ENCODE measurements around the gene PKHD1. TPM values are rescaled to one million over a fixed set of nuclear protein-coding genes. Genes with fewer than 3 reads are reported as not detected.

PKHD1 gene, protein sequence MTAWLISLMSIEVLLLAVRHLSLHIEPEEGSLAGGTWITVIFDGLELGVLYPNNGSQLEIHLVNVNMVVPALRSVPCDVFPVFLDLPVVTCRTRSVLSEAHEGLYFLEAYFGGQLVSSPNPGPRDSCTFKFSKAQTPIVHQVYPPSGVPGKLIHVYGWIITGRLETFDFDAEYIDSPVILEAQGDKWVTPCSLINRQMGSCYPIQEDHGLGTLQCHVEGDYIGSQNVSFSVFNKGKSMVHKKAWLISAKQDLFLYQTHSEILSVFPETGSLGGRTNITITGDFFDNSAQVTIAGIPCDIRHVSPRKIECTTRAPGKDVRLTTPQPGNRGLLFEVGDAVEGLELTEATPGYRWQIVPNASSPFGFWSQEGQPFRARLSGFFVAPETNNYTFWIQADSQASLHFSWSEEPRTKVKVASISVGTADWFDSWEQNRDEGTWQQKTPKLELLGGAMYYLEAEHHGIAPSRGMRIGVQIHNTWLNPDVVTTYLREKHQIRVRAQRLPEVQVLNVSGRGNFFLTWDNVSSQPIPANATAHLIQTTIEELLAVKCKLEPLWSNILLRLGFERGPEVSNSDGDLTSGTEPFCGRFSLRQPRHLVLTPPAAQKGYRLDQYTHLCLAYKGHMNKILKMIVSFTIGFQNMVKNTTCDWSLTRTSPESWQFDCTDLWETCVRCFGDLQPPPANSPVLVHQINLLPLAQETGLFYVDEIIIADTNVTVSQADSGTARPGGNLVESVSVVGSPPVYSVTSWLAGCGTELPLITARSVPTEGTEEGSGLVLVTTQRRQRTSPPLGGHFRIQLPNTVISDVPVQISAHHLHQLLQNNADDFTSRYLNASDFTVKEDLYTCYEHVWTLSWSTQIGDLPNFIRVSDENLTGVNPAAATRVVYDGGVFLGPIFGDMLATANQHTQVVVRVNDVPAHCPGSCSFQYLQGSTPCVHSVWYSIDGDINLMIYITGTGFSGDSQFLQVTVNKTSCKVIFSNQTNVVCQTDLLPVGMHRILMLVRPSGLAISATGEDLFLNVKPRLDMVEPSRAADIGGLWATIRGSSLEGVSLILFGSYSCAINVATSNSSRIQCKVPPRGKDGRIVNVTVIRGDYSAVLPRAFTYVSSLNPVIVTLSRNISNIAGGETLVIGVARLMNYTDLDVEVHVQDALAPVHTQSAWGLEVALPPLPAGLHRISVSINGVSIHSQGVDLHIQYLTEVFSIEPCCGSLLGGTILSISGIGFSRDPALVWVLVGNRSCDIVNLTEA (N-terminal part only)
- total RNA-seq, result not detected
- long read RNA-seq, result 0 reads

DNA sequence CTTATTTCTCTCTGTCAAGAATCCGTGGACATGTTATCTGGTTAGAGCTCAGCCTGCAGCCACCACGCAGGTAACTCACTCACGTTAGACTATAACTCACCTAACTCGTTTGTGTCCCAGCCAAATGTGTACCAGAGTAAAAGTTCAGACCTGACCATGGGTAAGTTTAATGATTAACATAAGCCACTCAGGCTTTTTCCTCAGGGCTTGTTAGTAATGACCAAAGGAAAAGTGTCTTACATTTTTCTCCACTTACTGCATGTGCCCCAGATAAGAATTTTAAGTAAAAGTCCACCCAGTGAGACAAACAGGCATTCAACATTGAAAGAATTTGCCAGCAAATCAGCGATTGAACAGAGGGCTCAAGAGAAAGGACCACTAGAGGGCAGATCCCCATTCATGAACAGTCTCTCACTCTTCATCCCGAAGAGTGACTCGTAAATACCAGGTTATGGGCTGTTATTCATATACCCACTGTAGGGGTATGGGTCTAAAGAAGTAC lies at the start of gene PKHD1:
TSS of gene PKHD1 (minus strand) at position 116 of the 502 bp plus-strand sequence. CDS start 2,680 bp downstream, outside the sequence.
- ATAC-seq, result no peak
- intact Hi-C loops (cut with micrococcal nuclease), result no loop called here
- no peak for DNase-seq

DNA sequence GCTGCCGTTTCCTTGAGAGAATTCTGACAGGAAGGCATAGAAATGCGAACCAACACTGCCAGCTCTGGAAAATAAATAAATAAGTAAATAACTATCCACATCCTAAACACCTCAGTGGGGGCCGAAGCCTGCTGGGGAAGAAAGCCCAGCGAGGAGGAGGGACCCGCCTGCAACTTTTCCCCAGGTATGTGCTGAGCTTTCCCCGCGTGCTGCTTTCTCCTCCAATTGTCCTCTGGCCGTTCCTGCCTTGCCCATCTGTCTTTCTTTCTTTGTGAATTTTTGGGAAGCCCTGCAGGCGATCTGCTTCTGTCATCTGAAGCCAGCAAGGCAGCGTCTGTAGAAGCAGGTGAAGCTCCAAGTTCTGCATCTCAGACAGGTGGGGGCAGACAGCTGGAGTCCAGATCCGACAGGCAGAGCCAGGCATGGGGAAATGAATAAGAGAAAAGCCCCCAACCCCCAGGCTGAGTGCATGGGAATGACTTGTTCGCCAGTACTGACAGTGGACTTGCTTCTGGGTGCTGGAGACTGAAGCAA lies 49.6 kb upstream of the PKHD1 start:
- intact Hi-C loops (cut with micrococcal nuclease), result no loop called here
- no peak for ATAC-seq
- no peak for DNase-seq

DNA sequence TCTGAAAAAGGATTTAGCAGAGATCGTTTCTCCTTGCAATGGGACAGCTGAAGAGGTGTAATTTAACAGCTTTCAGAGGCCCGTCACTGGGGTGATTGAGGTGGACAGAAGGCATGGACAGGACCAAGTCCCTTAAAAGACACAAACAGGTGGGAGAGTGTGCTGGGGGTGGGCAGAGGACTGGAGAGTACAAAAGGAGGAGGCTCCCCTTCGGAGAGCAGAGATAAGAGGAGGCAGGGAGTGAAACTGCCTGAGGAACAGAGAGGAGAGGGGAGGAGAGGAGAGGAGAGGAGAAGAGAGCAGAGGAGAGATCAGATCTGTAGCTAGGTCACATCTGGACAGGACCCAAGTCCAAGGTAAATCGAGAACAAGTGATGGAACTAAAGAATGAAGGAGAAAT lies 48.6 kb upstream of the PKHD1 start:
- intact Hi-C loops (cut with micrococcal nuclease), result no loop called here

DNA sequence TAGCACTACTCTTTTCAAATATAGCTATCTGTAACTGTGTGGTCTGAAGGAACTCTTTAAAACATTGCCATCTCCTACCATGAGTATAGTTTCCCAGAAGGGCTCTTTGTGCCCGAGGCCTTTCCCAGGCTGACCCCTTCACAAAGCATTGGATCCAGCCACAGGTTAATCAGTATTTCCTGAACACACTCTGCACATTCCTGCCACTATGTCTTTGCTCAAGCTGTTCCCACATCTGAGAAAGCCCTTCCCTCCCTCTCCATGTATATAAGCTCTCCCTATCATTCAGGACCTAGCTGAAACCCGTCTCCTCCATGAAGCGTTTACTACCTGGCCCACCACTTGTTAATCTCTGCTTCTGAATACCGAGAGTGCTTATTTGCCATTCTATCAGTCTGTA lies 47.8 kb upstream of the PKHD1 start:
- DNase-seq (no peak), ATAC-seq (no peak)
- intact Hi-C loops (cut with micrococcal nuclease), result no loop called here

More for the DNA sequence above, 48.6 kb upstream of the PKHD1 start:
- DNase-seq, result no peak
- ATAC-seq, result no peak

DNA sequence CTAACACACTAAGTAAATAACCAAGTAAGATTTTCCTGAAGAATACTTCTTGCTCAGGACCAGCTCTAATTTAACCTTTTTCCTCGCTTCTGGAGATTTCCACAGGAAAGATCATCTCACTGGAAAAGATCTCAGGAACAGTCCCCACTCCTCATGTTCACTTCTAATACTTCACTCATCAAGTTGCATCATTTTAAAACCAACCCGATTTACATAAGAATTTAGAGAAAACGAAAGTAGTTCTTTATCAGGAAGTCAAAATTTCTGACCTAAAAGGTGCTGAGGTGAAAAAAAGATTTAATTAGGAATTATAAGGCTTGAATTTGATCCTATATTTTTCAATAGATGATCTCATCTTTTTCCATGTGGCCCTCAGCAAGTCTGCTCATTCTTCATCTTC lies 46.6 kb upstream of the PKHD1 start:
- intact Hi-C loops (cut with micrococcal nuclease), result no loop called here
- DNase-seq, result no peak
- no peak for ATAC-seq

DNA sequence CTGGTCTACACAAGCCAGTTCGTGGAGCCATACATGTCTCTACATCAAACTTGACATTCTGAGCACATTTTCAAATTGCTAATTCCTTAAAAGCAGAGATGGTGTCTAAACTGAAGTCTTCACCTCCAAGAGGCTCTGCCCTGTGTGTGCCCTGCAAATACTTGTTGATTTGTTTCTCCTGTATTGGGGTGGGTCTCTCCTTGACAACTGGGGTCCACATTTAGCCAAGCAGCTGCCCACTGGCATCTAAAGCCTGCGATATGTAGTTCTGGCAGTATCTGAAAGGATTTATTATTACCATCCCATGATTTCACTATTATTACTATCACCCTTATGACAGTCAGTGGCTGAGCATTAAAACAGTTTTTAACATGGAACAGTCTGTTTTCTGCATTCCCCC lies 45.9 kb upstream of the PKHD1 start:
- ATAC-seq (no peak), DNase-seq (no peak)
- intact Hi-C loops (cut with micrococcal nuclease), result no loop called here

DNA sequence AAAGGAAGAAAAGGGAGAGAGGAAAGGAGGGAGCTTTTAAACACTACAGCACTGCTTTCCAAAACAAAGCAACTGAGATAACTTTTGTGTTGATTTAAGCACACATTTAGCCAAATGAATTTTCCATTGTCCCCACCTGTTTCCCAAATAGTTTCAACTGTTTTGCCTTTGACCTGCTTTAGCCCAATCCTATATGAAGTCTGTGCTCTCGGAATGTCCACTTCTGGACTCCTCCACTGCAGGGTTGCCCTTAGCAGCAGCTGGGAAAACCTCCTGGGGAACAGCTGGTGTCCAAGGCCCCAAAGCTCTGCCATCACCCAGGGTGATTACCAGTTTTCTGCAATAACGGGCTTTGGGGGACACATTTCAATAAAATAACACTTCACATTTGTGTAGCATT lies 44.9 kb upstream of the PKHD1 start:
- ATAC-seq (no peak), DNase-seq (no peak)
- intact Hi-C loops (cut with micrococcal nuclease), result no loop called here

DNA sequence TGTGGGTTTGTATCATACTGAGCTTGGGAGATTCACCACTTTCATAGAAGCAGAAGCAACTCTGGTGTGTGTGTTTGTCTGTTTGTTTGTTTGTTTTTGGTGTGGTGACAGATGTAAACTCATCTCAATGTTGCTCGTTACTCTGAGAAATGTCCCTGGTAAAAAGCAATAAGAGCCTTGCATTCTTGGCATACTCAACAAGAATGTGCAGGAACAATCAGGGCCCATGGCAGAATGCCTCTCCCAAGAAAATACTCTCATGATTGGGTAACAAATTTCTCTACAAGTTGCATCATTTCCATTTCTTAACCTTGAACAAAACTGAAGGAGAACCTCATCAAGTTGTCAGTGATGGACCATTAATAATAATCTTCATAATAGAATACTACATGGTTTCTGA lies 43.0 kb upstream of the PKHD1 start:
- no peak for DNase-seq
- intact Hi-C loops (cut with micrococcal nuclease), result no loop called here
- ATAC-seq, result no peak

DNA sequence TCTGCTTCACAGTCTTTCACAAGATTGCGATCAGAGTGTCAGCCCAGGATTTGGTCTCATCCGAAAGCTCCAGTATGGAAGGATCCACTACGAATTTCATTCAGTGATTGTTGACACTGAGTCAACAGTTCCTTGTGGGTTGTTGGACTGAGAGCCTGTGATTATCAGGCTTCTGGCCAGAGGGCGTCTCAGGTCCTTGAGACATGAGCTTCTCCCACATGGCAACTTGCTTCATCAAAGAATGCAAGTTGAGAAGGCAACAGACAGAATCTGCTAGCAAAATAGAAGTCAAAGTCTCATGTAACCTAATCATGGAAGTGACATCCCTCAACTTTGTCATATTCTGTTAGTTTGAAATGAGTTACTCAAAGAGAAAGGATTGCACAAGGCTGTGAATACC lies 40.5 kb upstream of the PKHD1 start:
- intact Hi-C loops (cut with micrococcal nuclease), result no loop called here
- DNase-seq, result no peak
- no peak for ATAC-seq

DNA sequence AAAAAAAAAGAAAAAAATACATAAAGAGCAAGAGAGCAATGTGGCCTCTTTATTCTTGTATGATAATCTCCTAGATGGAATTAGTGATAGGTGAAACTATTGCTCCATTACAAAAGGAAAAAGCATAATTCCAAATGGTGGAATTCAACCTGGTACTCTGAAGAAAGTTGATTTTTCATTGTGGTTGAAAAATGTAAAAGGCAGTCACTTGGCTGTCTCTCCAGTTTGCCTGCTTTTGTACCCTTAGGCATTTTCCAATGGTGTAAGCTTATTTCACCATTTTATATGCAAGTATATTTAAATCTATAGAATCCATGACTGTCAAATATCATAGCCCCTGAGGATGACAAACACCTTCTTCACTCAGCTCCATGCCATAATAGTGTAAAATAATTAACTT lies 38.8 kb upstream of the PKHD1 start:
- intact Hi-C loops (cut with micrococcal nuclease), result no loop called here
- no peak for DNase-seq
- no peak for ATAC-seq

DNA sequence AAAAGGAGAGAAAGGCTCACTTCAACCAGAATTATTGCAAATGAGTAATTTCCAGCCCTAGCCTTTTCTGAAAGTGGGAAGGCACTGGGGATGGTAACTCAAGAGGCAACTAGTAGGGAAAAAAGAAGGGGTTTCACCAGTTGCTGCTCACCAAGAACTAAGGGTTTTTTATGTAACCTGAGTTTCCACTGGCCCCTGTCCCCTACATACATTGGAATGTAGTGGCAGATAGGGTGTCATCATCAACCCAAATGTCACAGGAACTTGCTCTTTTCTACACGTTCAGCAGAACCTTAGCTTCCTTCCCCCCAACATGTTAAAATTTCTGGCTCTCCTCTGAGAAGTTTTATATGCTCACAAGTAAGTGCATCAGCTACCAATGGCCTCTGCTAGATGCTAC lies 38.2 kb upstream of the PKHD1 start:
- DNase-seq (no peak), ATAC-seq (no peak)
- intact Hi-C loops (cut with micrococcal nuclease), result no loop called here

DNA sequence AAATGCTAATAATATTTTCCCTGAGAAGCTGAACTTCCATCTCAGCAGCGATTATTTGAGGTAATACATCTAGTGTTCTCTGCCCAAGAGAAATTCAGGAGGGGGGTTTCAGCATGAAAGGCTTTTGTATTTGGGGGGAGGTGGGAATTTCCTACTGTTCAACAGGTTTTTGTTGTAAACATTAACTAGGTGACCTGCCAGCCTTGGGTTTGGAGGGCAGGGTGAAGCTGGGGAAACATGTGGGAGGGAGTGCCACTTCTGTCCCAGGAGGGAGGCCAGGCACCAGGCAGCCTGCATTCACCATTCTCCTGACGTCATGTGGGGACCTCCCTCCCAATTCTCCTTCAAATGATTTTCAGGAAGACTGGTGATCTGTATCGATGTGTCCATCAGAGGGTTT lies 37.7 kb upstream of the PKHD1 start:
- intact Hi-C loops (cut with micrococcal nuclease), result no loop called here
- no peak for ATAC-seq
- DNase-seq, result no peak

DNA sequence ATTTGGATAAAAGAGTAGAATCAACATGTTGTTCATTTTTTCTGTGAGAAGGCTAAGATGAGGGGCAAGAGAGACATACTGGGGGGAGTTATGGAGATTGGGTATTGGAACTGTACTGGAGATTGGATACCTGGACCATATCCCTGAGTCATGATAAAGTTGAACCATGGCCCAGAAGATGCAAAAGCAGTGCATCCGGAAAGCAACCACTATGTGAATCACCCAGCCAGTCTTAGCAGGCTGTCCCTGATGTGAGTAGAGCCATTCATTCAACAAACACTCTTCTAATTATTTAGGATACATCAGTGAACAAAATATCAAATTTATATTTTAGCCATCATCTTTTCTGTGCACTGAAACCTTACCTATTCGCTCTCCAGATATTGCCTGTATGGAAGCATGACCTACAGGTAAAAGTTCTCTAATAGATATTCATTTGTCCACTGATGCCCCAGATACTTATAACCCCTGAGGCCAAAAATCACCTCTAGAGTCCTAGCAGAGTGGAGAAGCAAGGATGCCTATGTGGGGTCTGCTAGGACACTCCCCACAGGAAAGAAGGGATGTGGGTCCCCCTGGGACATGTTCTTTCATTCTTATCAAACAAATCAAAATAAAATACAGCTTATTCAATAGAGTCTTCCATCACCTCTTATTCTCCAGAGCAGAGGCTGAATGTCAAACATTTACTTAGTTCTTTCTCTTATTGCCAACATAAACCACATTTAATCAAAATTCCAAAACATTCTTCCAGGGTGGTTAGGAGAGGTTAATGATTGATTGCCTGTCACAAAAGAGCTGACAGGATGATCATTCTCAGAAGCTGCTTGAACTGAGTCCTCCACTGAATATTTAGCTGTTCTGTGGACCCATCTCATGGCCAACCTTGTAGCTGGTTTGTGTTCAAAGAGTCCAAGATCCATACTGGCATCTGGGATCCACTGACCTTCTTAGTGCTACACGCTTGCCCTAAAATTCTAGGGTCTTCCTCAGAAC lies 37.0 kb upstream of the PKHD1 start:
- no peak for DNase-seq
- intact Hi-C loops (cut with micrococcal nuclease), result no loop called here
- no peak for ATAC-seq

DNA sequence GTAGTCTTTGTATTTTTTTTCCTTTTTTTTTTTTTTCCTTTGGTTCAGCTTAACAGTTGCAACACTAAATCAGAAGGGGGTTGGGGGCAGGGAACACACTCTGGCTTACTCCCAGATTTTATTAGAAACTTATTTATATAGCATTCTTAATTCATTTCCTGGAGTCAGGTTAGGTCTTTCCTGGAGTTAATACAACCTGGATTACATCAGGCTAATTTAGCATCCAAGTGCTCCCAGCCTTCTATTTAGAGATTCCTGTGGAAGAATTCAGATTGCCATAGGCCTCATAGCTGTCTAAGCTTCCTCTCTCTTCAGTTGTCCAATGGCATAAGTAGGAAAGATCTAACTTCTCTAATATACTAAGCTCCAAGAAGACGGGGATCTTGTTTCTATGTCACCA lies 35.8 kb upstream of the PKHD1 start:
- no peak for ATAC-seq
- intact Hi-C loops (cut with micrococcal nuclease), result no loop called here
- no peak for DNase-seq

DNA sequence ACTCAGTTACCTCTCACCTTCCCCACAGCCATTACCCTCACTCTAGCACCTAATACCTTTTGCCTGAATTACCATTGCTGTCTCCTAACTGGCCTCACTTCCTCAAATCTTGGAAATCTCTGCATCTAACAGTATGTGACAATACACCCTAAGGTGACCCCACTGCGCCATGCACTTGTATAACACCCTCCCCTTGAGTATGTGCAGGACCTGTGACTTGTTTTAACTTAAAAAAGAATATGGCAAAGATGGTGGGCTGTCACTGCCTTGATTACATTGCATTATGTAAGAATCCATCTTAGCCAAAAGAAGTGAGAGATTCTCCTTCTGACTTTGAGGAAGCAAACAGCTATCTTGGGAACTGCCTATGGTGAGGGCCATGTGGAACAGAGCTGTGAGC lies 29.9 kb upstream of the PKHD1 start:
- intact Hi-C loops (cut with micrococcal nuclease), result no loop called here
- ATAC-seq (no peak), DNase-seq (no peak)

DNA sequence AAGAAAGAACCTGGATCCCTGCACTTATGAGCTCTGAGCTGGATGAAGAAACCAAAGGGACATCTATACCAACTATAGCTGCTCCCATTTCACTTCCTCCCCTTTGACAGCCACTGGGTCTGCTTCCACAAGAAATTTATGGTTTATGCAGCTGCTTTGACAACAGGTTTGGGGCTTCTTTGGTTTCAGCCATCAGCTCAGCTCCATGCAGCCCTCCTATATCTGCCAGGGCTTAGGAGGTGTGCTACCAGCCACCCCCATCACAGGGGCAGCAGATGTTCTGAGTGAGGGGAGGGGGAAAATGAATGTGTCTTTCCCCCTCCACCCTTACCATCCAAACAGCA lies 29.2 kb upstream of the PKHD1 start:
- ATAC-seq (no peak), DNase-seq (no peak)
- intact Hi-C loops (cut with micrococcal nuclease), result no loop called here

DNA sequence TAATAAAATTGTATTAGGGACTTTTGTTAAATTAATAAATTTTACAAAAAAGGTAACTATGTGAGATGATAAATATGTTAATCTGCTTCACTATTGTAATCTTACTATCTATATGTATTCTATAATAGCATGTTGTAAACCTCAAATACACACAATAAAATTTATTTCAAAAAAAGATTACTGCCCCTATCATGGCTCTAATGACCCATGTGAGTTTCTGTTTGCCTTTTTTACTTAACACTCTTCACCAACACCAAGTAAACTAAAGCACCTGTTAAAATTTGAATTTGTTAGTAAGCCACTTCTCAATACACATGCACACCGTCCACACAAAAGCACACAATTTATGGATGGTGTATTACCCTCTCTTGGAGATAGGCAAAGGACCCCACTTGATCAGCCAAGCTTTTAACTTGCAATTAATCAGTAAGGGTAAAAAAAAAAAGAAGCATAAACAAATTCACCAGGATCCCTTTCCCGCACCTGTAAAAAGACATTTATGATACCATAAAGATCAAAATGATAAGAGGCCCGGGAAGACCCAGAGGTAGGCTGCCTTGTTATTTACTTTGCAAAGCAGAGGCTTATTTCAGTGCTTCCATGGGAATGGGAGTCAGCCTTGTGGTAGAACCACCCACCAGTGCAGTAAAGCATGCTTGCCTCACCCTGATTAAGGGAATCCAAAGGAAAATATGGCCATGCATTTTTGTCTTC lies 28.6 kb upstream of the PKHD1 start:
- intact Hi-C loops (cut with micrococcal nuclease), result no loop called here
- DNase-seq, result no peak
- ATAC-seq, result no peak
